PC-3 (cell line): ENCODE data around the gene LAT. TPM values are rescaled to one million over a fixed set of nuclear protein-coding genes. Genes with fewer than 3 reads are reported as not detected.

ENCODE experiments used
- ATAC-seq: fragments of 200-7000 bp; cut with Tn5 transposase; 2 replicates; pipeline ENCODE4 v1.9.1; 2020; ENCODE audit warnings: mild to moderate bottlenecking, moderate library complexity
- BruUV-seq: library from RNA; stranded (reverse); fragments of 400-500 nt; replicated peaks from 2 replicates; lab custom pipeline; 2021; lab: Mats Ljungman, UMichigan
- CTCF ChIA-PET: fragments of 300-600 bp; sonication (Branson Sonifier 250); formaldehyde crosslinking; loops from one replicate; lab custom pipeline; 2022; ENCODE audit warnings: antibody characterized with exemption; lab: Charles Lee
- POLR2A ChIA-PET: fragments of 300-600 bp; sonication (Branson Sonifier 250); formaldehyde crosslinking; loops from one replicate; lab custom pipeline; 2022; ENCODE audit warnings: antibody characterized with exemption; ENCODE audit not compliant: unreplicated experiment; lab: Charles Lee
- DNase-seq: peaks from one replicate; pipeline ENCODE4 v3.0.0-alpha.2; 2015
- H2AFZ ChIP-seq: fragments of 300-600 bp; sonication (generic); 2 replicates; pipeline ENCODE4 v1.6.0; 2016; ENCODE audit warnings: antibody characterized with exemption, low read length
- H3F3A ChIP-seq: fragments of 300-600 bp; sonication (generic); one replicate; pipeline ENCODE4 v1.6.0; 2017; ENCODE audit warnings: antibody characterized with exemption, low read length, control low read depth, mild to moderate bottlenecking; ENCODE audit not compliant: unreplicated experiment
- H3K27ac ChIP-seq: fragments of 300-600 bp; sonication (generic); 2 replicates; pipeline ENCODE4 v1.5.1; 2016; ENCODE audit warnings: mild to moderate bottlenecking, low read length
- H3K27me3 ChIP-seq: fragments of 300-600 bp; sonication (generic); 2 replicates; pipeline ENCODE4 v1.6.1; 2016; ENCODE audit warnings: low read length, mixed read lengths
- H3K36me3 ChIP-seq: fragments of 300-600 bp; sonication (generic); 2 replicates; pipeline ENCODE4 v1.6.1; 2016; ENCODE audit warnings: low read depth, mixed run types, low read length, mixed read lengths
- H3K4me1 ChIP-seq: fragments of 300-600 bp; sonication (generic); 2 replicates; pipeline ENCODE4 v1.5.1; 2016; ENCODE audit warnings: low read length; ENCODE audit not compliant: insufficient read depth
- H3K4me2 ChIP-seq: fragments of 300-600 bp; sonication (generic); 2 replicates; pipeline ENCODE4 v1.6.0; 2016; ENCODE audit warnings: low read length
- H3K4me3 ChIP-seq: fragments of 300-600 bp; sonication (generic); 2 replicates; pipeline ENCODE4 v1.5.1; 2016; ENCODE audit warnings: mild to moderate bottlenecking, low read length, mixed read lengths
- H3K79me2 ChIP-seq: fragments of 300-600 bp; sonication (generic); 2 replicates; pipeline ENCODE4 v1.6.1; 2017; ENCODE audit warnings: low read length, mixed read lengths
- H3K9ac ChIP-seq: fragments of 300-600 bp; sonication (generic); 2 replicates; pipeline ENCODE4 v1.6.0; 2016; ENCODE audit warnings: mild to moderate bottlenecking, low read length
- H3K9me2 ChIP-seq: fragments of 300-600 bp; sonication (generic); replicated peaks from 2 replicates; pipeline ENCODE4 v1.6.1; 2016; ENCODE audit warnings: mixed run types, low read length, mixed read lengths
- H3K9me3 ChIP-seq: fragments of 300-600 bp; sonication (generic); 2 replicates; pipeline ENCODE4 v1.6.1; 2016; ENCODE audit warnings: low read length, mixed read lengths
- H4K20me1 ChIP-seq: fragments of 300-600 bp; sonication (generic); 2 replicates; pipeline ENCODE4 v1.6.1; 2016; ENCODE audit warnings: low read length, mixed read lengths
- CTCF ChIP-seq: fragments of 300-600 bp; sonication (generic); conservative IDR thresholded peaks from 2 replicates; pipeline ENCODE4 v1.5.1; 2017; ENCODE audit warnings: antibody characterized with exemption, low read depth, mild to moderate bottlenecking, low read length
- EZH2 ChIP-seq: fragments of 300-600 bp; sonication (generic); IDR thresholded peaks from one replicate; pipeline ENCODE4 v1.6.1; 2017; ENCODE audit warnings: antibody characterized with exemption, mild to moderate bottlenecking, low read length; ENCODE audit not compliant: unreplicated experiment
- EZH2phosphoT487 ChIP-seq: fragments of 300-600 bp; sonication (generic); IDR thresholded peaks from 2 replicates; pipeline ENCODE4 v1.6.1; 2018; ENCODE audit warnings: mild to moderate bottlenecking, antibody characterized with exemption, low read length, borderline replicate concordance
- intact Hi-C: fragments of 100-400 bp; cut with micrococcal nuclease; formaldehyde crosslinking; loops from 2 replicates; pipeline ENCODE4 v1.9.0; 2023
- total RNA-seq: library from RNA; depleted of rRNA; stranded (reverse); fragments of >200 nt; gene quantifications from 2 replicates; pipeline ENCODE4 v1.2.3, GENCODE V29; 2014

Gene LAT
- total RNA-seq, 1 experiment from 2014 or later: 1.0 TPM

DNA sequence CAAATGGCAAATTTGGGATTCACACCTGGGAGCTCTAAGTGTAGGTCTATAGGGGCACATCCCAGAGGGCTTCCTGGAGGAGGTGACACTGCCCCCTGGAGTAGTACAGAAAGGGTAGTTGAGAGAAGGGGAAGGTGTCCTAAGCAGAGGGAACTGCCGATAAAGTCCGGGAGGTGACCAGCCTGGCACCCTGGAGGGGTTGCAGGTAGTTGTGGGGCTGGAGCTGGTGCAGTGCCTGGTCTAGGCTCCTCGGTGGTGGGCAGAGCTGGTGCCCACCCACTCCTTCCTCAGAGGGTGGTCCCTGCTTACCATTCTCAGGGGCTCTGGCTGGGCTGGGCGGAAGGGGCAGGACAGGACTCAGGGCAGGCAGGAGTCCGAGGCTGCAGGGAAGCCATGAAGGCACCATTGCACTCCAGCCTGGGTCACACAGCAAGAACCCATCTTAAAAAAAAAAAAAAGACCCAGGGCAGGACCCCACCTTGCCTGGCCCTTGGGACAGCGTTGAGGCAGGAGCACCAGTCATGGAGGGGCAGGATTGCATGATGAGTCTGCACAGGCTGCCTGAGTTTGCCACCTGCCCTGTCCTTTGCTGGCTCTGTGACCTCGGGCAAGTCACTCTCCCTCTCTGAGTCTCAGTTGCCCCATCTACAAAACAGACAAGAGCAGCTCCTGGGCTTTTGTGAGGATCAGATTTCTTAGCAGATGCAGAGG lies 43.8 kb downstream of the LAT start:
- Histone ChIP-seq H3K4me3 (peak overlapping the region; percentile 38; the same call in 1 of the 2 replicates), H3K4me1 (peaks cover 16% of the 10 kb centered on the region), H3K4me2 (peak overlapping the region; percentile 75), H3K36me3 (no peaks in the 10 kb centered on the region), H4K20me1 (no peaks in the 10 kb centered on the region), H3F3A (no peaks in the 10 kb centered on the region), H3K9me3 (no peaks in the 10 kb centered on the region), H3K79me2 (no peaks in the 10 kb centered on the region), H2AFZ (peak overlapping the region; percentile 66), H3K27me3 (no peaks in the 10 kb centered on the region), H3K9ac (peak overlapping the region; percentile 58), H3K27ac (peak overlapping the region; percentile 78), H3K9me2 (no peaks in the 10 kb centered on the region)
- intact Hi-C loops: no loop called here
- no peak for TF ChIP-seq EZH2
- TF ChIP-seq CTCF: no peak
- TF ChIP-seq EZH2phosphoT487: no peak
- ChIA-PET POLR2A (interaction anchor here (0.5 kb wide), 1 partner anchor 32 kb away, joined by 7 read pairs; no protein-coding TSS in a partner anchor), CTCF (no interaction called here)
- DNase-seq (no peak), ATAC-seq (no peak)
- BruUV-seq: no TSS peak

- peak overlapping the region; percentile 78 for H3K27ac ChIP-seq
- CTCF ChIA-PET: no interaction called here
- H3K4me2 ChIP-seq: peak overlapping the region; percentile 75
Observed at GRCh38 chr16:29029168-29029994, 44.5 kb downstream of the LAT start.

More at GRCh38 chr16:29029168-29029994, 44.5 kb downstream of the LAT start:
- Histone ChIP-seq H3K4me3 (peak overlapping the region; percentile 38; the same call in 1 of the 2 replicates), H3K27me3 (no peaks in the 10 kb centered on the region), H4K20me1 (no peaks in the 10 kb centered on the region), H2AFZ (peak overlapping the region; percentile 66), H3F3A (no peaks in the 10 kb centered on the region), H3K9me3 (no peaks in the 10 kb centered on the region), H3K4me1 (peaks cover 14% of the 10 kb centered on the region), H3K9ac (peak overlapping the region; percentile 58), H3K9me2 (no peaks in the 10 kb centered on the region), H3K36me3 (no peaks in the 10 kb centered on the region), H3K79me2 (no peaks in the 10 kb centered on the region)
- intact Hi-C loops: no loop called here
- peak; percentile 88 for ATAC-seq
- no TSS peak for BruUV-seq
- POLR2A ChIA-PET: interaction anchor here (0.5 kb wide), 1 partner anchor 33 kb away, joined by 7 read pairs; no protein-coding TSS in a partner anchor
- peak; percentile 86 for DNase-seq
- no peak for TF ChIP-seq EZH2
- no peak for TF ChIP-seq CTCF
- no peak for TF ChIP-seq EZH2phosphoT487
